Activated naive CD4-positive, alpha-beta T cell treated with anti-CD3 and anti-CD28 coated beads for 36 hours (primary cell): ENCODE results near the gene HECTD3. TPM values are rescaled to one million over a fixed set of nuclear protein-coding genes. Genes with fewer than 3 reads are reported as not detected.
"Not testable (repeated sequence)": the region's sequence is repeated elsewhere in the genome, so short reads cannot be mapped to it uniquely, and the experiment has no call there.

Source experiments
- CTCF ChIA-PET: fragments of 350-600 bp; sonication (Branson Sonifier 250); formaldehyde crosslinking; loops from one replicate; lab custom pipeline; 2021; ENCODE audit warnings: antibody characterized with exemption; lab: Charles Lee
- DNase-seq: peaks from one replicate; pipeline ENCODE4 v3.0.0-alpha.2; 2020
- H3K27ac Mint-ChIP-seq: one replicate; pipeline ENCODE4 v1.8.0; 2021; ENCODE audit warnings: mild to moderate bottlenecking, mixed read lengths
- H3K27me3 Mint-ChIP-seq: one replicate; pipeline ENCODE4 v1.8.0; 2021; ENCODE audit warnings: low read depth, mixed read lengths
- H3K36me3 Mint-ChIP-seq: one replicate; pipeline ENCODE4 v1.8.0; 2021; ENCODE audit warnings: low read depth, mixed read lengths
- H3K4me1 Mint-ChIP-seq: one replicate; pipeline ENCODE4 v1.8.0; 2021; ENCODE audit warnings: low read depth, mixed read lengths
- H3K4me3 Mint-ChIP-seq: one replicate; pipeline ENCODE4 v1.8.0; 2021; ENCODE audit warnings: mild to moderate bottlenecking, moderate library complexity, mixed read lengths
- H3K9me3 Mint-ChIP-seq: one replicate; pipeline ENCODE4 v1.8.0; 2021; ENCODE audit warnings: mixed read lengths
- intact Hi-C: fragments of 100-400 bp; cut with micrococcal nuclease; formaldehyde crosslinking; loops from one replicate; pipeline ENCODE4 v1.15.1; 2023
- total RNA-seq, 2 experiments: library from RNA; stranded (reverse); gene quantifications; one replicate each; pipeline ENCODE4 v1.2.3, GENCODE V29; 2021

HECTD3 gene
- total RNA-seq, 2 experiments from 2014 or later: 14.3 to 16.9 TPM

GRCh38 chr1:45002650-45003645 is 8.2 kb downstream of the HECTD3 start:
- H3K27me3 Mint-ChIP-seq: no peaks in the 10 kb centered on the region
- H3K36me3 Mint-ChIP-seq: peaks cover 15% of the 10 kb centered on the region
- H3K9me3 Mint-ChIP-seq: no peaks in the 10 kb centered on the region
- H3K4me1 Mint-ChIP-seq: peaks cover 8% of the 10 kb centered on the region
- intact Hi-C loops: no loop called here
- no peak overlapping the region for H3K27ac Mint-ChIP-seq
- H3K4me3 Mint-ChIP-seq: no peak overlapping the region
- no peak for DNase-seq
- CTCF ChIA-PET: interaction anchor here (1.2 kb wide), 1 partner anchor 11 kb away, joined by 3 read pairs; no protein-coding TSS in a partner anchor

DNA sequence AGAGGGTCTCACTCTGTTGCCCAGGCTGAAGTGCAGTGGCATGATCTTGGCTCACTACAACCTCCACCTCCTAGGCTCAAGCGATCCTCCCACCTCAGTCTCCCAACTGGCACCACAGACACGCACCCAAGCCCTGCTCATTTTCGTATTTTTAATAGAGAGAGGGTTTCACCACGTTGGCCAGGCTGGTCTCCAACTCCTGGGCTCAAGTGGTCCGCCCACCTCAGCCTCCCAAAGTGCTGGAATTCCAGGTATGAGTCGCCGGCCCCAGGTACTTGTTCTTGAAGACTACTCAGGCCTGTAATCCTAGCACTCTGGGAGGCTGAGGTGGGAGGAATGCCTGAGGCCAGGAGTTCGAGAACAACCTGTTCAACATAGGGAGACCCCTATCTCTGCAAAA is 9.5 kb downstream of the HECTD3 start:
- H3K9me3 Mint-ChIP-seq, intact Hi-C loops, DNase-seq, CTCF ChIA-PET, H3K4me3 Mint-ChIP-seq, H3K4me1 Mint-ChIP-seq, H3K27me3 Mint-ChIP-seq: not testable (repeated sequence)
- Mint-ChIP-seq H3K27ac (peak overlapping the region; percentile 11), H3K36me3 (peaks cover 12% of the 10 kb centered on the region)

DNA sequence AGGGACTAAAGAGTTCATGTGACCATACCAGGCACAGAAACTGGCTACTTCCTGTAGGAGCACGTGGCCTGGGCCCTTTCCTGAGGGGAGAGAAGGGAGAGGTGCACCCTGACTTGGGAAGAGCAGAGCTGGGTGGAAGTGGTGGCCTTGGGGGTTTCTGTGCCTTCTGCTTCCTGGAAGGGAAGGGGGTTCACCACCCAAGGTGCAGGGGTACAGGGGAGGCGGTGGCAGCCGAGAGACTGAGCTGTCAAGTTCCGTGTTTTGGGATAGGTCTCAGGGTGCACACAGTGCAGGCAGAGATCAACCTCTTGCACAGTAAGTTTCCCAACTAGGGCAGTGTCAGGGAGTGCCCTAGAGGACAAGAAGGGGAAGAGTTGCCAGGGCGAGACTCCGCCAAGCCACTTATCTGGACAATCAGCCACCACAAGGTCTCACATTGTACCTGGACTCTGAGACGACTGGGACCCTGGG is 10.1 kb downstream of the HECTD3 start:
- intact Hi-C loops: no loop called here
- no peak for DNase-seq
- peaks cover 8% of the 10 kb centered on the region for H3K4me1 Mint-ChIP-seq
- peak overlapping the region; percentile 11 for H3K27ac Mint-ChIP-seq
- no peaks in the 10 kb centered on the region for H3K27me3 Mint-ChIP-seq
- no peaks in the 10 kb centered on the region for H3K9me3 Mint-ChIP-seq
- CTCF ChIA-PET: no interaction called here
- peaks cover 12% of the 10 kb centered on the region for H3K36me3 Mint-ChIP-seq
- H3K4me3 Mint-ChIP-seq: no peak overlapping the region

- peaks cover 8% of the 10 kb centered on the region for H3K4me1 Mint-ChIP-seq
- no peaks in the 10 kb centered on the region for H3K9me3 Mint-ChIP-seq
- H3K36me3 Mint-ChIP-seq: peaks cover 7% of the 10 kb centered on the region
- no peak overlapping the region for H3K4me3 Mint-ChIP-seq
- CTCF ChIA-PET: interaction anchor here (0.7 to 0.8 kb wide), 3 partner anchors 28 to 352 kb away, joined by 3 to 6 read pairs (median 5); no protein-coding TSS in a partner anchor
- DNase-seq: no peak
- no peak overlapping the region for H3K27ac Mint-ChIP-seq
- intact Hi-C loops: no loop called here
- no peaks in the 10 kb centered on the region for H3K27me3 Mint-ChIP-seq
Measured at GRCh38 chr1:44999232-44999631, 11.9 kb downstream of the HECTD3 start.

DNA sequence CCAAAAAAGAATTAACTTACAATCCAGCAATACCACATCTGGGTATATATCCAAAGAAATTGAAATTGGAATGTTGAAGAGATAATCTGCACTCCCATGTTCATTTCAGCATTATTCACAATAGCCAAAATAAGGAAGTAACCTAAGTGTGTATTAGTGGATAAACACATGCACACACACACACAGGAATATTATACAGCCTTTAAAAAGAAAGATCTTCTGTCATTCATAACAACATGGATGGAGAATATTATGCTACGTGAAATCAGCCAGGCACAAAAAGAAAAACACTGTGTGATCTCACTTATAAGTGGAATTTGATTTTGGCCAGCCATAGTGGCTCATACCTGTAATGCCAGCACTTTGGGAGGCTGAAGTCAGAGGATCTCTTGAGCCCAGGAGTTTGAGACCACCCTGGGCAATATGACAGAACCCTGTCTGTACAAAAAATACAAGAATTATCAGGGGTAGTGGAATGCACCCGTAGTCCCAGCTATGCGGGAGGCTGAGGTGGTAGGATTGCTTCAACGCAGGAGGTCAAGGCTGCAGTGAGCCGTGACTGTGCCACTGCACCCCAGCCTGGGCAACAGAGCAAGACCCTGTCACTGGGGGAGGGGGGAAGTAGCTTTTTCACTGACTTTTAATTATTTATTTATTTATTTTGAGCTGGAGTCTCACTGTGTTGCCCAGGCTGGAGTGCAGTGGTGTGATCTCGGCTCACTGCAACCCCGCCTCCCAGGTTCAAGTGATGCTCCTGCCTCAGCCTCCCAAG is 15.5 kb downstream of the HECTD3 start:
- CTCF ChIA-PET: no interaction called here
- H3K9me3 Mint-ChIP-seq: no peaks in the 10 kb centered on the region

GRCh38 chr1:44994309-44994898 is 16.7 kb downstream of the HECTD3 start:
- no peak overlapping the region for H3K27ac Mint-ChIP-seq
- CTCF ChIA-PET: interaction anchor here (1.0 to 1.1 kb wide), 2 partner anchors 13 to 24 kb away, joined by 3 to 4 read pairs; no protein-coding TSS in a partner anchor
- intact Hi-C loops: no loop called here
- H3K27me3 Mint-ChIP-seq: no peaks in the 10 kb centered on the region
- no peaks in the 10 kb centered on the region for H3K4me1 Mint-ChIP-seq
- DNase-seq: no peak
- H3K9me3 Mint-ChIP-seq: no peaks in the 10 kb centered on the region
- H3K4me3 Mint-ChIP-seq: no peak overlapping the region
- no peaks in the 10 kb centered on the region for H3K36me3 Mint-ChIP-seq

More for the DNA sequence above, 15.5 kb downstream of the HECTD3 start:
- Mint-ChIP-seq H3K27me3 (no peaks in the 10 kb centered on the region), H3K27ac (no peak overlapping the region), H3K4me1 (peaks cover 4% of the 10 kb centered on the region), H3K4me3 (no peak overlapping the region), H3K36me3 (no peaks in the 10 kb centered on the region)
- intact Hi-C loops: no loop called here
- no peak for DNase-seq

GRCh38 chr1:44988531-44989156 is 22.5 kb downstream of the HECTD3 start:
- H3K36me3 Mint-ChIP-seq: peaks cover 4% of the 10 kb centered on the region
- DNase-seq: no peak
- H3K9me3 Mint-ChIP-seq: no peaks in the 10 kb centered on the region
- H3K27me3 Mint-ChIP-seq: no peaks in the 10 kb centered on the region
- H3K4me3 Mint-ChIP-seq: no peak overlapping the region
- peaks cover 16% of the 10 kb centered on the region for H3K4me1 Mint-ChIP-seq
- CTCF ChIA-PET: interaction anchor here (0.6 to 1.8 kb wide), 3 partner anchors 22 to 351 kb away, joined by 3 to 7 read pairs (median 3); partner anchors contain the start of genes HECTD3, MUTYH and TOE1
- intact Hi-C loops: loop anchor here (5.0 kb wide), 2 partner anchors 201 to 699 kb away; partner anchors contain the start of genes BEST4, GPBP1L1 and TMEM69
- no peak overlapping the region for H3K27ac Mint-ChIP-seq

DNA sequence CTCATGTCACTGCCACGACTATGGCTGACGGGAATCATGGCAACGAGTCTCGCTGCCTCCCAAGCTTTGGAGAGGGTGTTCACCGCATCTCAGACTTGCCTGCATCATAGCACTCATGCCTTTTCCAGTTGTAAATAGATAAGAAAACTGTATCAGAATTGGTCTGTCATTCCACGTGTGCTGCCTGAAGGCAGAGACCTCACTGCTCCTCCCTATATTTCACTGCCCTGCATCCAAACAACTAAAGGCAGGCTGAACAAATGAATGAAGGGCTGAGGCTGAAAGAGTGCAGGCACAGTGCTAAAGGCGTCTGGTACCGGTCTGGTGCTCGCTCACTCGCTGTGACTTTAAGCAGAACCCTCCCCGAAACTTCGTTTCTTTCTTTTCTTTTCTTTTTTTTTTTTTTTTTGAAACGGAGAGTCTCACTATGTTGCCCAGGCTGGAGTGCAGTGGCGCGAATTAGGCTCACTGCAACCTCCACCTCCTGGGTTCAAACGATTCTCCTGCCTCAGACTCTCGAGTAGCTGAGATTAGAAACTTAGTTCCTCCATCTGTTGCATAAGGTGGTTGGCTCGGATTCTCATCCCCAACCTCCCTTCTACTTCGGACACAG is 25.3 kb downstream of the HECTD3 start:
- Mint-ChIP-seq H3K27me3 (no peaks in the 10 kb centered on the region), H3K27ac (peak overlapping the region; percentile 80), H3K9me3 (no peaks in the 10 kb centered on the region), H3K4me3 (peak overlapping the region; percentile 100), H3K4me1 (peaks cover 23% of the 10 kb centered on the region), H3K36me3 (peaks cover 8% of the 10 kb centered on the region)
- no peak for DNase-seq
- CTCF ChIA-PET: interaction anchor here (1.1 to 1.6 kb wide), 5 partner anchors 25 to 313 kb away, joined by 3 to 6 read pairs (median 4); partner anchors contain the start of genes HECTD3 and RNU5D-1
- intact Hi-C loops: loop anchor here (1.0 to 5.0 kb wide), 9 partner anchors 26 to 701 kb away; partner anchors contain the start of genes BEST4, CCDC163, GPBP1L1 and KIF2C

DNA sequence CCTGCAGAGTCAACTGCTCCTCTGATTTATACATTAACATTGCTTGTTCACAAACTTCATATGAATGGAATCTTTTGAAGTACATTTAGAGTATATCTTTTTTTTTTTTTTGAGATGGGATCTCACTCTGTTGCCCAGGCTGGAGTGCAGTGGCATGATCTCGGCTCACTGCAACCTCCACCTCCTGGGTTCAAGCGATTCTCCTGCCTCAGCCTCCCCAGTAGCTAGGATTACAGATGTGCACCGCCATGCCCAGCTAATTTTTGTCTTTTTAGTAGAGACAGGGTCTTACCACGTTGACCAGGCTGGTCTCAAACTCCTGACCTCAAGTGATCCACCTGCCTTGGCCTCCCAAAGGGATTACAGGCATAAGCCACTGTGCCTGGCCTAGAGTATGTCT is 33.8 kb downstream of the HECTD3 start:
- CTCF ChIA-PET, H3K9me3 Mint-ChIP-seq, H3K4me1 Mint-ChIP-seq, H3K27ac Mint-ChIP-seq, intact Hi-C loops, DNase-seq, H3K27me3 Mint-ChIP-seq, H3K4me3 Mint-ChIP-seq: not testable (repeated sequence)
- peaks cover 39% of the 10 kb centered on the region for H3K36me3 Mint-ChIP-seq

GRCh38 chr1:44976252-44976651 is 34.9 kb downstream of the HECTD3 start:
- intact Hi-C loops: no loop called here

GRCh38 chr1:44973645-44974044 is 37.5 kb downstream of the HECTD3 start:
- no peaks in the 10 kb centered on the region for H3K9me3 Mint-ChIP-seq
- peaks cover 34% of the 10 kb centered on the region for H3K36me3 Mint-ChIP-seq
- CTCF ChIA-PET: no interaction called here
- intact Hi-C loops: no loop called here
- peaks cover 10% of the 10 kb centered on the region for H3K4me1 Mint-ChIP-seq
- no peak overlapping the region for H3K27ac Mint-ChIP-seq
- no peak overlapping the region for H3K4me3 Mint-ChIP-seq
- DNase-seq: no peak
- H3K27me3 Mint-ChIP-seq: no peaks in the 10 kb centered on the region

More at GRCh38 chr1:44976252-44976651, 34.9 kb downstream of the HECTD3 start:
- Mint-ChIP-seq H3K9me3 (no peaks in the 10 kb centered on the region), H3K36me3 (peaks cover 41% of the 10 kb centered on the region), H3K27ac (no peak overlapping the region), H3K4me3 (no peak overlapping the region), H3K27me3 (no peaks in the 10 kb centered on the region), H3K4me1 (peaks cover 7% of the 10 kb centered on the region)
- CTCF ChIA-PET: interaction anchor here (0.6 kb wide), 1 partner anchor 873 kb away, joined by 3 read pairs; no protein-coding TSS in a partner anchor
- DNase-seq: no peak
